ENCODE data around the gene ERMN.

DNA sequence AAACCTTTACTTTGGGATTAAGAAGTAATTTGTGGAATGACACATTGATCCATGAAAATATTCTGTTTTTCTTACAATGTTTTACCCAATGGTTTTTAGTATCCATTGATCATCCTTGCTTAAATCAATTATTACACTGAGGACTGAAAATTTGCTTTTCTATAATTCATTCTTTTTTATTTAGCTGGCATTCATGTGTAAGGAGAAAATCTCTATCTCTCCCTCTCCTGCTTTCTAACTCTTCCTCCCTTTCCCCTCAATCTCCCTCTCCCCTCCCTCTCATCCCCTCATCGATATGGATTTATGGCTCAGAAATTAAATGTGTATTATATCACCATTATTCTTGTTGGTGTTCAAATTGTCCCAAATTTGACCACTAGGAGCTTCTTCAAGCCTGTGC, 38.5 kb downstream of the ERMN start:
- TF ChIP-seq EZH2 (IDR thresholded peaks at IDR 0.05; ENCODE audit: insufficient read depth, low read length), result no peak
- TF ChIP-seq, protein P1, sequence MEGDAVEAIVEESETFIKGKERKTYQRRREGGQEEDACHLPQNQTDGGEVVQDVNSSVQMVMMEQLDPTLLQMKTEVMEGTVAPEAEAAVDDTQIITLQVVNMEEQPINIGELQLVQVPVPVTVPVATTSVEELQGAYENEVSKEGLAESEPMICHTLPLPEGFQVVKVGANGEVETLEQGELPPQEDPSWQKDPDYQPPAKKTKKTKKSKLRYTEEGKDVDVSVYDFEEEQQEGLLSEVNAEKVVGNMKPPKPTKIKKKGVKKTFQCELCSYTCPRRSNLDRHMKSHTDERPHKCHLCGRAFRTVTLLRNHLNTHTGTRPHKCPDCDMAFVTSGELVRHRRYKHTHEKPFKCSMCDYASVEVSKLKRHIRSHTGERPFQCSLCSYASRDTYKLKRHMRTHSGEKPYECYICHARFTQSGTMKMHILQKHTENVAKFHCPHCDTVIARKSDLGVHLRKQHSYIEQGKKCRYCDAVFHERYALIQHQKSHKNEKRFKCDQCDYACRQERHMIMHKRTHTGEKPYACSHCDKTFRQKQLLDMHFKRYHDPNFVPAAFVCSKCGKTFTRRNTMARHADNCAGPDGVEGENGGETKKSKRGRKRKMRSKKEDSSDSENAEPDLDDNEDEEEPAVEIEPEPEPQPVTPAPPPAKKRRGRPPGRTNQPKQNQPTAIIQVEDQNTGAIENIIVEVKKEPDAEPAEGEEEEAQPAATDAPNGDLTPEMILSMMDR (IDR thresholded peaks at IDR 0.05; ENCODE audit: insufficient read depth, low read depth, low read length), result no peak

Measured in astrocyte (in vitro differentiated cells and primary cell).